Right forelimb (tissue), 1 donor: ENCODE measurements around the gene LRRC27.

ENCODE experiments used
- DNase-seq: peaks from one replicate; pipeline ENCODE4 v3.0.0-alpha.2; 2018

Gene LRRC27

DNA sequence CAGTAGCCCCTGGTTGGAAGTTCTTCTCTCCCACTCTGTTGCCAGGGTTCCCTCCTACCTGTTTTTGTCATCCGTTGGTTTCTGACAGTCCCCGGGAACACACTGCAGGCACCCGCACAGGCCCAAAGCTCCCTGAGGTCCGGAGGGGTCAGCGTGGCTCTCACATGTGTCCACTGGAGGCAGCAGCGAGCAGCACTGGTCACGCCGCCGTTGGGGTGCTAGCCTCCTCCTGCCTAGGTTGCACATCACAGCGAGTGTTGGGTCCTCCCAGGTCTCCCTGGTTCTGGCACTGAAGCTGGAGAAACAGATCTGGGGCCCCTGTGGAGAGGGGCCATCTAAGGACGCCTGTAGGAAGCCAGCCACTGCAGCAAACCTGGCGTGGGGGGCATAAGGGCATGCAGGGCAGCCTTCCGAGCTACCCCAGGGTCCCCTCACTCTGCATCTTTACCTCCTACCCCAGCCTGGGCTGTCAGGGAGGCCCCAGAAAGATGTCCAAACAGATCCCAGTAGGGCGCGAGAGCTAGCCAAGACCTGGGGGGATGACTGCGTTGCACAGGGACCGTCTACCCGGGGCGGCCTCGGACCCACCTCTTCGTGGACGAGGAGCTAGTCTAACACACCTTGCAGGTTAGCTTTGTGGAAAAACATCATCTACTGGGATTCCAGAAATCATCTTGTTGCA, 28.9 kb downstream of the LRRC27 start:
- no peak for DNase-seq

DNA sequence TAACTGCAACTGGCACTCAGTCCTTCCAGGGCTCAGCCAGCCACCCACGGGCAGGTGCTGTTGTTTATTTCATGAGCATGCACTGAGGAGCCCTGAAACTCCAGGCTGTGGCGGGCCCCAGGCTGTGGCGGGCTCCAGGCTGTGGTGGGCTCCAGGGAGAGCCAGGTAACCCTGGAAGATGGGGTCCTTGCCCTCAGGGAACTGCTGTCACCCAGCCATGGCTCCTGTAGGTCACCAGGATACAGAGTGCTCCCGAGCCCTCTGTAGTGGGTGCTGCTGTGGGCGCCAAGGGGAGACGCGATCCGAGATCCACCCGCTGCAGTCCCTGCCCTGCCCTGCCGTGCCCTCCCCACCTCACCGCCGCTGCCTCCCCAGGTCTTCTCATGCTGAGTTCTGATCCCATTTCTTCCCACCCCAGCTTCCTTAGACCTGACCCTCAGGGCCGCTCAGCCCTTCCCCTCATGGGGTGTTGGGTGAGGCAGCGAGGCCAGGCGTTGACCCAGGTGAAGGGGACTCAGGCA, 29.6 kb downstream of the LRRC27 start:
- DNase-seq: no peak

DNA sequence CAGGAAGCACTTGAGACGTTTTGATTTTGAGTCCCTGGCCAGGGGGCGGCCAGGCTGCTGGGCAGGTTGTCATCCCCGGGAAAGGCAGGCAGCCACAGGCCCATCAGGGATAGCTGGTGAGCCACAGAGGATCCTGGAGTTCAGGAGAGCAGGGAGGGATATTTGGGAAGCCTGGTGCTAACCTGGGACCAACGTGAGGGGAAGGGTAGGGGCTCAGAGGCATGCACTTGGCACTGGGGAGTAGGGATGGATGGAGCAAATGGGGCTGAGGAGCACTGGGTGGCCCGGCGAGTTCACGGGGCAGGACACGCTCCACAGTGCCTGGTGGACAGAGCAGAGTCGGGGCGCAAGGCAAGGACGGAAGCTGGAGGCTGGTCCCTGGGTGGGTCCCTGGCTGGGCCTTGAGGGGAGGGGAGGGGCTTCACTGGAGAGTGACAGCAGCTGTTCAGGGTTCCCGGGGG, 30.2 kb downstream of the LRRC27 start:
- no peak for DNase-seq

DNA sequence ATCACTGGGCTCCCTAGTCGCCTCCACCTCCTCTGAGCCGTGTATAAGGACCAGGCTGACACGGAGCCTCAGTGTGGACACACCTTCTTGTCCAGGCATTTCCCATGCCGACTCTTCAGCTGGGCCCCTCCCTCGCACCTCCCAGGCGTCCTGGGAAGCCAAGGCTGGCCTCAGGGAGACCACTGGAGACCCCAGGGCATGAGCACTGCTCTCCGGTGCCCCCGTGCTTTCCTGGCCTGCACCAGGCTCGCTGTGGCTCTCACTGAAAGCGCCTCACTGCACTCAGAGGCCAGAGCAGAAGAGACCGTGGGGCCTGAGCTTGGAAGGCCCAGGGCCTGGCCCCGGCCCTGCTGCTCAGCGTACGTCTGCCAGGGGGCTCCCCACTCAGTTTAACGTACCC, 31.4 kb downstream of the LRRC27 start:
- no peak for DNase-seq

DNA sequence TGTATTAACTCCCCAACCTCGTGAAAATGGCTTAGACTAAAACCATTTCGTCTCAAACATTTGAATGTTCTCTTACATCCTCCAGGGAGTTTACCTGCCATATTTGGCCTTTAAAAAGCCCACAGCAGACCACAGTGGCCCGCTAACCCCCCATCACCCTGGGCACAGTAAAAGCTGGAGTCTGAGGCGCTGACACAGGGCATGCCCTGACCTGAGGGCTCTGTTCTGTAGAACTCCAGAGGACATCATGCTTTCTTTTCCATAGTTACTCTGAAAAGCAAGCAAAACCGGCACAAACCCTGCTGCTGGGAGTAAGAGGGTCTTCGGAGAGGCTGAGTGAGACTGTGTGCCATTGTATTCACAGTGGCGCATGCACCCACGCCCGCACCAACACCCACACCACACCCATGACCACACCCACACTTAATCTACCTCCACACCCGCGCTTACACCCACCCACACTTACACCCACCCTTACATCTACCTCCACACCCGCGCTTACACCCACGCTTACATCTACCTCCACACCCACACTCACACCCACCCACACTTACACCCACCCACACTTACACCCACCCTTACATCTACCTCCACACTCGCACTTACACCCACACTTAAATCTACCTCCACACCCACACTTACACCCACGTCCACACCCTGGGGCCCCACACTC, 32.1 kb downstream of the LRRC27 start:
- DNase-seq: no peak

DNA sequence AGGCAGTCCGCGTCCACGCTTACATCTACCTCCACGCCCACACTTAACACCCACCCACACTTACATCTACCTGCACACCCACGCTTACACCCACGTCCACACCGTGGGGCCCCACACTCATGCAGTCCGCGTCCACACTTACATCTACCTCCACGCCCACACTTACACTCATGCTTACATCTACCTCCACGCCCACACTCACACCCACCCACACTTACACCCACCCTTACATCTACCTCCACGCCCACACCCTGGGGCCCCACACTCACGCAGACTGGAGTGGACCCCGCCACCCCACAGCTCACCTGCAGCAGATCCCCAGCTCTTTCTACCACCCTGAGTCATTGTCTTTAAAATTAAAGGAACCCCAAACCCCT, 32.6 kb downstream of the LRRC27 start:
- DNase-seq: no peak

DNA sequence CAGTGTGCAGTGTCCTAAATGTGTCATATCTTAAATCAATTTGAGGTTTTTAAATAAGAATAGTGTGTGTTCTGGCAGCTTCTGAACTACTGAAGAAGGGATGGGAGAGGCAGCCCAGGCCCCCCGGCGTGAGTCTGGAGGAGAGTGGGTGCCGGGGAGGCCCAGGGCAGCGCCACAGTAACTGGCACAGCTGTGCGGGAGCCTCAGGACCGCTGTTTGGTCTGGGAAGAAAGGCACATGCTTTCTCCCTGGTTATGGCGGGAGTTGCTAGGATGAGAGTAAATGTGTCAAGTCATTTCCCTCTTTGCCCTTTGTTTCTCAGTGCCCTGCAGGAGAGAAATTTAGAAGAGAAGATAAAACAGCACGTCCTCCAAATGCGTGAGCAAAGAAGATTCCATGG, 33.1 kb downstream of the LRRC27 start:
- DNase-seq: no peak

DNA sequence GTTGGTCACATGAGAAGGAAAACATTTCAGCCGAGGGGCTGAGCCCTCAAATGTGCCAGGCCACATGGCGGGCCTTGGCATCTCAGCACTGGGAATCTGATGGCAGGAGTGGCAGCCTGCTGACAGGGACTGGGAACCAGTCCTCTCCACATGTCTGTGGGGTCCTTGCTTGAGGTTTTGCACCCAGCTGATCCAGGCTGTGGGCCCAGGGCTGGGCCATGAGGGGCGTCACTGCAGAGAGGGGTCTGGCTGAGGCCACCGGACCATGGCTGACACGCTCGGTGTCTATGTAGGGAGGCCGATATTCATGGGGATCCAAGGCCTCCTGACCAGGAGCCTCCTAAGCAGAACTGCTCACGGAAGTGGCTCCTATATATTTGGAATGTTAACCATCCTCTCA, 34.0 kb downstream of the LRRC27 start:
- DNase-seq: no peak

DNA sequence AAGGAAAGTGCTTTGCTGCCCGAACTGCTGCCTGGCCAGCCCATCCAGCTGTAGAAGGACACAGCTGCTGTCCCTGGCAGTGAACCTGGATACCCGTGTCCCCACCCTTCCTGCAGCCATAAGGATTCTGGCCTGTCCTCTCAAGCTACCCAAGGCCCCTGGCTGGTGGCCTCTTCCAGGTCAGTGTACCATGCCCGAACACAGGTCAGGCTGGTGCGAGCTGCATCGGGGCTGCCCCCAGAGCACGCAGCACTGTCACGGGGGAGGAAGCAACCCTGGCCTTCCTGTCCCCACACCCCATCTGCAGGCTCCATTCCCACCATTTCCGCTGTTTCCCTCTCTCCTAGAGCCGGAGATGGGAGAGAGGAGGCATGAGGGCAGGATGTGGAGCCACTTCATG, 34.5 kb downstream of the LRRC27 start:
- DNase-seq: no peak

DNA sequence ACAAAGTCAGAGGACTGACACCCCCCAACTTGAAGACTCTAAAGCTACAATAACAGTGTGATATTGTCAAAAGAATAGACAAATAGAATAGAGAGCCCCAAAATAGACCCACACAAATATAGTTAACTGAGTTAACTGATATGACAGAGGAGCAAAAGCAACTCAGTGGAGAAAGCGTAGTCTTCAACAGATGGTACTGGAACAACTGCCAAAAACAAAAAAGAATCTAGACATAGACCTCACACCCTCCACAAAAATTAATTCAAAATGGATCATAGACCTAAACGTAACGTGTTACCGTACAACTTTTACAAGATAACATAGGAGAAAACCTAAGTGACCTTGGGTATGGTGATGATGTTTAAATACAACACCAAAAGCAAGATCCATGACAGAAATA, 36.4 kb downstream of the LRRC27 start:
- DNase-seq: no peak

DNA sequence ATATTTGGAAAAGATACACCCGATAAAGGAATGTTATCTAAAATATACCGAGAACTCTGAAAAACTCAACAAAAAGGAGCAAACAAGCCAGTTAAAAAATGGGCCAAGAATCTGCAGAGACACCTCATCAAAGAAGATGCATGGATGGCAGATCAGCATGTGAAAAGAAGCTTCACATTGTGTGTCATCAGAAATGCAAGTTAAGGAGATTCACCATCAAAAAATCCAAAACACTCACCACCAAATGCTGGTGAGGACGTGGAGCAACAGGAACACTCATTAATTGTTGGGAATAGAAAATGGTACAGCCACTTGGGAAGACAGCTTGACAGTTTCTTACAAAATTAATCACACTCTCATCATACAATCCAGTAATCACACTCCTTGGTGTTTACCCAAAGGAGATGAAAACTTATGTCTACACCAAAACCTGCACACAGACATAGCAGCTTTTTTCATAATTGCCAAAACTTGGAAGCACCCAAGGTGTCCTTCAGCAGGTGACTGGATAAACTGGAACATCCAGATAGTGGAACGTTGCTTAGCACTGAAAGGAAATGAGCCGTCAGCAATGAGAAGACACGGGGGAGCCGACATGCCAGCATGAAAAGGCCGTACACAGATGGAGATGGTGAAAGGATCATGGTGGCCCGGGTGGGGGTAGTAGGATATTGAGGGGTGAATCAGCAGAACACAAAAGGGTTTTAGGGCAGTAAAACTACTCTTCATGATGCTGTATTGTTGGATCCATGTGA, 37.1 kb downstream of the LRRC27 start:
- DNase-seq: no peak

DNA sequence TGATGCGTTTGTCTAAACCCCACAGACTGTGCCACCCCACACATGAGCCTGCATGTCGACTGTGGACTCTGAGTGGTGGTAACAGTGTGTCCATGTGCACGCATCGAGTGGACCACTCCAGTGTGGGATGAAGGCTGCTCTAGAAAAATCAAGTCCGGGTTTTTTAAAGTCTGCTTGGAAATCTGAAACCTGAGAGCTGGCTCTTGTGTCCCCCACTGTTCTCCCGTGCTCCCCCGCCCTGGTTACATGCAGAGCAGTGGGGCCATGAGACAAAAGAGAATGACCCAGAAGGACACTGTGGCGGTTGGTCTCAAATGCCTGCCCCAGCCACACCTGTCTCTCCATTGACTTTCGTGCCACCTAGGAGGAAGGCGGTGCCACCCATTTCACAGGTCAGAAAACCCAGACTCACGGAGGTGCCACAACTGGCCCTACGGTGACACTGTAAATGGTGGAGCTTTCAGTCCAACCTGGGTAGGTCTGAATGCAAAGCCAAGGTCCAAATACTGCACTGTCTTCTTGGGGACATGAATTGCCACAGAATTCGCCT, 37.7 kb downstream of the LRRC27 start:
- DNase-seq: no peak

DNA sequence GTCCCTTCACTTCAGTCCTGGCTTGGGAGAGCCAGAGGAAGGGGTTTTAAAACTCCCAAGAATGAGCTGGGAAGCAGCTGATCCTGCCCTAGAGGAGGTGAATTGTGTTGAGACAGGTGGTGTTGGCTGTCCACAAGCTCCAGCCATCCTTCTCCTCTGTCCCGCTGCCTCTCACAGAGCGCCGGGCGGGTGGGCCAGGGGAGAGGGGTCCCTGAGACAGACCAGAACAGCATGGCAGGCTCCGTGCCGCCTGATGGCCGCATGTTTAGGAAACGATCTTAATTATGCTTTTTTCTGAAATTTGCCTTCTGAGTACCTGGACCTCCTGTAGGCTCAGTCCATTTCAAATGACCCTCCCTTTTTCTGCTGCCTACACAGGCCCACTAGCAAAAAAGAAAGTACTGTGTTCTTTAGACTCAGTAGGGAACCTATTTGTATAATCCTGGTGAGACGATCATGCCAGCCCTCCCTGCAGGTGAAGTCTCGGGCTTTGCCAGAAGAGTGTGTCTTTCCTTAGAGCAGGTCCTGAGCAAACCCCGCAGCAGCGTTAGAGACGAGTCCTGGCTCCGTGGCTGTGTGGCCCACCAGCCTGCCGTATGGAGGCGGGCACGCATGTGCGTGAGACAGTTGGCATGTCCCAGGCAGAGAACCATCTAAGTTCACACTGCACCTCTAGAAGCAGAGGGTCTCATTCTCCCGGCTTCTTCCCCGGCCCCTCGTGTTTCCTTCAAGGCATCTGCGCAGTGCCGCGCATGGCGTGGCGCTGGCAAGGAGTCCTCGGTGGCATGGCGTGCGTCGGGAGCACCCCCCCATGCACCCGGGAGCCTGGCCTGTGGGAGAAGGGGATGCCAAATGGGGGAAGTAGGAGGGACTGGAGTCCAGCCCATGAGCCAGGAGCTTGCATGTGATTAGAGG, 38.7 kb downstream of the LRRC27 start:
- no peak for DNase-seq

DNA sequence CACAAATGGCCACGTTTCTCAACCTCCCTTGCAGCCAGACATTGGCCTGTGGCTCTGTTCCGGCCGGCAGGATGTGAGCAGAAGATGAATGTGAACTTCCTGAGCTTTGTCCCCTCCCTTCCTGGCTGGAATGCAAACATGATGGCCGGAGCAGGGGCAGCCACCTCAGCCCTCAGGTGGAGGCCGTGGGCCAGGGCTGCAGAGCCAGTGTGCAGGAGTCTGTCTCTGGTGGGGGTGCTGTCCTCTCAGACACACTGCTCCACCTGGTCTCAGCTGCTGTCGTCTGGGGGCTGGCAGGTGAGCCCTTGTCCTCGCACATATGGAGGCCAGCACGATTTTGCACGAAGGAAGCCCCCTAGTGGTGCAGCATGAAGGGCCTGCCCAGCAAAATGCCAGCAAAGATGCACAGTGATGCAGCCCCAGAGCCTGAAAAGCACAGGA, 39.7 kb downstream of the LRRC27 start:
- no peak for DNase-seq

DNA sequence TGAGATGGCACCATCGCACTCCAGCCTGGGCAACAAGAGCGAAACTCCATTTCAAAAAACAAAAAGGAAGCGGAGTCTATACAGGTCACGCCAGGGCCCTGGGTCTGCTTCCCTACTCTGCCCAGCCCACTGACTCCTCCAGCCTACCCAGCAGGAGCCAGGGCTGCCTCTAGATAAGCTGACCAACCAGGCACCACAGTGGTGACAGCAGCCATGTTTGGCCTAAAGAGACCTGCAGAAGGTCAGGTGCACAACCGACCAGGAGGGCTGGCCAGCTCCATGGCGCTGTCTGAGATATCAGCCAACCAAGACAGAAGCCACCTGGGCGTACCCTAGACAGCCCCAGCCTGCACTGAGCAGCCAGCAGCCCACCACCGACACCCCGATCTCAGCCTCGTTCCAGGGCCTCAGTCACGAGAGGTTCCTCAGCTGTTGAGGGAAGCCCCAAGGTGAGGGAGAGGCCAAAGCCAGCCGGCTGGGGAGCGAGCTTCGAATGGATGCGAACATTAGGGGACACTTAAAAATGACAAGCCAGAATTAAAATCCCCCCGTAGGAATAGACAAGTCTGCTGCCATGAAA, 40.6 kb downstream of the LRRC27 start:
- no peak for DNase-seq

DNA sequence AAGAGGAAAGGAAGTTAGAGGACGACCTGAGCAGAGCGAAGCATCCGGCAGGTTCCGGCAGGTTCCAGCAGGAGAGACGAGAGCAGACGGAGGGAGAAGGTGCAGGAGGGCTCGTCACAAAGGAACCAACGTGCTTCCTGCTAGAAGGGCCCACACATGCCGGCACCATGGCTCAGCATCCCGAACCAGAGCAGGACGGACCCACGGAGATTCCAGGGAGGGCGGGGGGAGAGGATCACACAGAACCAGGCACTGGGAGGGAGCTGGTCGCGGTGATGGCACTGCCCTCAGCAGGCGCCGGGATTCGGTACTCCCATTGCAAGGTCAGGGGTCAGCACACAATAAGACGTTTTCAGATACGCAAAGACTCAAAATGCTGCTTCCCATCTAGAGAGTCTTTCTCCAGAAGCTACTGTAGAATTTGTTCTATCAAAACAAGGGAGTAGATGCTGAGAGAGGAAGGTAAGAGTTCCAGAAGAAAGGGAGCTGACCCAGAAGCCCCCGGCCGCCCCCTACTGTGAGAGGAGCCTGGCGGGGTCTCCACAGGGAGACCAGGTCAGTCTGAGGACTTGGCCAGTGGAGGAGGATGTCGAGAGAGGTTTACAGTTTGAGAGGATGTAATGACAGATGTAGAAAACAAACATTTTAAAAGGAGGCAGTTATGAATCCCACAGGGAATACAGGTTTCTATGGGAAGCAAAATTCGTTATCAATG, 41.4 kb downstream of the LRRC27 start:
- DNase-seq: no peak

DNA sequence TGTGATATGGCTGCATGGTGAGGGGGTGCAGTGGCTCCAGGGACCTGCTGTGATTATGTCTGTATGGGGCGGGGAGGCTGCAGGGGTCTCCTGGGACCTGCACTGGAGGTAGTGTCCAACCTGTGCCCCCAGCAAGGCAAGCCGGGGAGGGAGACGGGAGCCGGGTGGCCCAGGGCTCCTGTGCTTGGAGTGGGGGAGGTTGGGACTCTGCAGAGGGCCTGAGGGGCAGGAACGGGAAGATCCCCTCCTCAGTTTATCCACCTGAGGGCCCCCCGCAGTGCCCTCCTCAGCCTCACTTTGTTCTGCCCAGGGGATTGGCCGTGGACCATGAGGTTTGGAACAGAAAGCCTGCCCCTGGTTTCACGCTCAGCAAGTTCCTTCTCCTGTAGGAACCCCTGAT, 42.2 kb downstream of the LRRC27 start:
- DNase-seq: no peak

DNA sequence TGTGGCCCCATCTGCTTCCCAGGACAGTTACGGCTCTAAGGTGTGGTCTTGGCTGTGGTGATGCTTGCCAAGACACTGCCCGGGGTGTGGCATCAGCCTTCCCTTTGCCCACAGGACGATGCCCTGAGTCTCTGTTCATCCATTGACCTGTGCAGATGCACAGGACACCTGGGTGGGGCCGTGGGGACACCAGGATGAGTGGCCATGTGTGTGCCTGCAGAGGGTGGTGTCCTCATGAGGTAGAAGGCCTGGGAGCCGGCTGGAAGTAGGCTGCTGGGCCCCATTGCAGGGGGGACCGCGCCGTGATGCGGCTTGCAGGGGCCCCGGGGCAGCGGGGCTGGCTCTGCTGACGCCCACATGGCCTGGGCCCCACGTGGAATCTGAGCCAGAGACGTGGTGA, 42.6 kb downstream of the LRRC27 start:
- DNase-seq: no peak

DNA sequence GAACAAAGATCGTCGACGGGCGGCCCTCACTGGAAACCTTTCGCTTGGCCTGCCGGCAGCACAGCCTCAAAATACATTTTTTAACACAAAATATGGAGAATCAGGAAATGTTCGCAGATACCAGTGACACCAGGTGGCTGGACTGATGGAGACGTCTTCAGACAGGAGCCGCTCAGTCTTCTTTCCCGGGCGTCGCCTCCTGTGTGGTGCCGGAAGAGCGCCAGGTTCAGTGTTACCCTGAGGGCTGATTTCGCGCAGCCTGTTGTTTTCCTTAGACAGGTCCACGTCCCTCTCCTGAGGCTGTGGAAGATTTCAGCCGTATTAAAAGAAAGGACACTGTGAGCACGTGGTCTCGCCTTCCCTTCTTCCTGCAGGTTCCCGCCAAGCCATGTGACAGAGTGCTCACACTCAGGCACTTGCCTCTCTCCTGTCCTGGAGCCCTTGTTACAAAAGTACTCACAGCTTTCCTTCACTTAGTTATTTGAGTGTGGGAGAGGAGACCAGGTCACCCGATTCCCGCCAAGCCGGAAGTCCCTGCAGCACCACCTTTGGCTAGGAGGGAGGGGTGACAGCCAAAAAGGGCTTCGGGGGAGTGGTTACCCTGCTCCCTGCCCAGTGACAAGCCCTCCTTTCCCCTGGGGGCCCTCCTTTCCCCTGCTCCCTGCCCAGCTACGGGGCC, 43.3 kb downstream of the LRRC27 start:
- DNase-seq: no peak

DNA sequence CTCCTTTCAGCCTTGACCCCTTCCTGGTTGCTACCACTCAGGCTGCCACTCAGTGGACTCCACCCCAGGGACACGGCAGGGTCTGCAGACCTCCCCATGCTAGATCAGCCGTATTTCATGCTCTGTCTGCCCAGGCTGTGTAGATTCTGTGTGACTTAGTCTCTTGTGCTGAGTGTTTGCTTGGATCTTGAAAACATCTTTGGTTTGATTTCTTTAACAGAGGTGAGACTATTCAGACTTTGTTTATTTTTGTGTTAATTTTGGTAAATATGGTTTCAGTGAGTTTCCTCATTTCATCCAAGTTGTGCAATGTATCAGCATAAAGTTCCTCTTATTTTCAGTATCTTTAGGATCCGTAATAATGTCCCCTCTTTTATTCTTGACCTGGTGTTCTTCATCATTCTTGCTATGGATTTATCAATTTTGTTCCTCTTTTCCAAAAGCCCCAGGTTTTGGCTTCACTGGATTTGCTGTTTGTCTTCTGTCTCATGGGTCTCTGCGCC, 43.9 kb downstream of the LRRC27 start:
- no peak for DNase-seq
